K562 (cell line): ENCODE data around the gene P2RX5. TPM values are rescaled to one million over a fixed set of nuclear protein-coding genes. Genes with fewer than 3 reads are reported as not detected.

Experiments used
- BACH1 ChIP-seq: fragments of 200-800 bp; sonication (Bioruptor generic); IDR thresholded peaks from 2 replicates; pipeline ENCODE4 v1.6.1; 2016; ENCODE audit warnings: missing genetic modification characterization, missing compliant biosample characterization
- CEBPG ChIP-seq, 3 experiments: fragments of 200-800 bp in 1 of 3; sonication (Bioruptor generic) in 1 of 3; sonication (generic) in 1 of 3; formaldehyde crosslinking in 1 of 3; IDR thresholded peaks in 2 of 3; conservative IDR thresholded peaks in 1 of 3; 2 replicates each; pipeline versions ENCODE4 v1.6.1 to v1.8.0; 2016 to 2022; ENCODE audit warnings: missing compliant biosample characterization in 2 of 3, missing genetic modification characterization in 2 of 3, mild to moderate bottlenecking in 1 of 3, missing genetic modification reagents in 1 of 3
- ESRRA ChIP-seq: fragments of 450-650 bp; IDR thresholded peaks from 2 replicates; pipeline ENCODE4 v1.6.1; 2014; ENCODE audit warnings: low read depth, mild to moderate bottlenecking, moderate library complexity, borderline replicate concordance
- FOXP1 ChIP-seq: sonication (generic); formaldehyde crosslinking; IDR thresholded peaks from 2 replicates; pipeline ENCODE4 v1.8.0; 2022; ENCODE audit warnings: mild to moderate bottlenecking, missing genetic modification reagents
- LCOR ChIP-seq: sonication (generic); formaldehyde crosslinking; IDR thresholded peaks from 2 replicates; pipeline ENCODE4 v1.8.0; 2022; ENCODE audit warnings: mild to moderate bottlenecking, missing genetic modification reagents
- MAZ ChIP-seq, 2 experiments: fragments of 450-650 bp in 1 of 2; sonication (generic) in 1 of 2; formaldehyde crosslinking; IDR thresholded peaks in 1 of 2; conservative IDR thresholded peaks in 1 of 2; 2 replicates each; pipeline versions ENCODE4 v1.4.0 to v1.5.0; 2020; ENCODE audit warnings: mild to moderate bottlenecking in 1 of 2, missing genetic modification reagents in 1 of 2
- MTA1 ChIP-seq: fragments of 450-650 bp; IDR thresholded peaks from 2 replicates; pipeline ENCODE4 v1.6.1; 2017; ENCODE audit warnings: borderline replicate concordance
- MTA3 ChIP-seq: fragments of 450-650 bp; formaldehyde crosslinking; IDR thresholded peaks from 2 replicates; pipeline ENCODE4 v1.6.1; 2017; ENCODE audit warnings: mild to moderate bottlenecking, borderline replicate concordance
- NFE2 ChIP-seq: IDR thresholded peaks from 2 replicates; pipeline ENCODE4 v1.6.1; 2014; ENCODE audit warnings: antibody characterized with exemption, low read depth
- SIX5 ChIP-seq, 2 experiments: IDR thresholded peaks; 2 replicates each; pipeline ENCODE4 v1.6.1; 2011; ENCODE audit warnings: low read length in 2 of 2, borderline replicate concordance in 1 of 2, low read depth in 1 of 2, mild to moderate bottlenecking in 1 of 2, moderate library complexity in 1 of 2; ENCODE audit not compliant: insufficient read depth in 1 of 2
- TCF7L2 ChIP-seq: fragments of 150-350 bp; IDR thresholded peaks from 2 replicates; pipeline ENCODE4 v1.6.1; 2016; ENCODE audit warnings: low read depth, mild to moderate bottlenecking, low read length, moderate library complexity
- polyA plus RNA-seq, 8 experiments: library from polyadenylated mRNA; depleted of rRNA in 4 of 8; stranded (reverse) in 5 of 8; unstranded in 3 of 8; fragments of >200 nt; fragmentation: Nextera tagmentation in 2 of 8; fragmentation: Illumina TruSeq in 1 of 8; extraction: Ambion mirVana in 2 of 8; extraction: Trizol in 1 of 8; gene quantifications; 2 replicates each; pipeline versions ENCODE4 v1.2.1 to v1.2.3, GENCODE V29; 2011 to 2014; ENCODE audit warnings: inconsistent platforms in 1 of 8, missing spikeins in 1 of 8
- total RNA-seq, 7 experiments: library from RNA; depleted of rRNA in 6 of 7; stranded (reverse); fragments of >200 nt in 6 of 7; fragmentation: Illumina TruSeq in 2 of 7; extraction: Trizol in 2 of 7; gene quantifications; 2 replicates each; pipeline versions ENCODE4 v1.2.1 to v1.2.3, GENCODE V29; 2011 to 2021; ENCODE audit warnings: low replicate concordance in 1 of 7
- TF ChIP-seq, protein P1 (sequence below): fragments of 450-650 bp; IDR thresholded peaks from 2 replicates; pipeline ENCODE4 v1.6.1; 2016; ENCODE audit warnings: antibody characterized with exemption
- TF ChIP-seq, protein P2 (sequence below): sonication (generic); formaldehyde crosslinking; IDR thresholded peaks from 2 replicates; pipeline ENCODE4 v1.8.0; 2022; ENCODE audit warnings: missing genetic modification reagents, mild to moderate bottlenecking, moderate library complexity, borderline replicate concordance
- TF ChIP-seq, protein P3 (sequence below), 2 experiments: fragments of 450-650 bp; conservative IDR thresholded peaks; 2 replicates each; pipeline ENCODE4 v1.6.1; 2017; ENCODE audit warnings: mild to moderate bottlenecking in 2 of 2, moderate library complexity in 2 of 2

Gene P2RX5
- total and polyA plus RNA-seq, 9 of the 15 experiments (the other 6 are each of a cell fraction or from before 2014, with no cell fraction given), result 0.31 to 4.0 (median 1.3) TPM

DNA sequence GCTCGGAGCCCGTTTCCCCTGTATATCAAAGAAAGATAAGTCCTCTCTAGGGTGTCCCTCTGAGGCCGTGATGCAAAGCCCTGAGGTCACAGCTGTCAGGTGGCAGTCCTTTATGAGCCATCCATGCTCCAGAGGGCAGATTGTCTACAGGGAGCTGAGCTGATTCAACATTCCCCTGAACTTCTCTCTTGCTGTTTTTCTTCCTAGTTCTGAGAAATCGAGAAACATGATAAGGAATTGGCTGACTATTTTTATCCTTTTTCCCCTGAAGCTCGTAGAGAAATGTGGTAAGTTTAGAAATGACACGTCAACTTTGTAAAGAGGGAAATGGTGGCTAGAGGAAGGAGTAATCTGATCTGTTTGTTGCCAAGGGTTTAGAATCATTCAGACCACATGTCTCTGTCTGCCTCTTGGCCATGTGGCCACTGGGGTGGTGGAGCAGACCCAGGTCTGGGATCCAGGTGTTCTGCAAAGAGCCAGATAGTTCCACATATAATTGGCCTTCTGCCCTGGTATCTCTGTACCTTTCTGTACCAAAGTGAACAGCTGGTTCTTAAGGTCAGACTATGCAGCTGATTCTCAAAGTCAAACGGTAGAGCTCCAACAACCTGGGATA, 55.9 kb downstream of the P2RX5 start (continued):
- TF ChIP-seq, protein P1, sequence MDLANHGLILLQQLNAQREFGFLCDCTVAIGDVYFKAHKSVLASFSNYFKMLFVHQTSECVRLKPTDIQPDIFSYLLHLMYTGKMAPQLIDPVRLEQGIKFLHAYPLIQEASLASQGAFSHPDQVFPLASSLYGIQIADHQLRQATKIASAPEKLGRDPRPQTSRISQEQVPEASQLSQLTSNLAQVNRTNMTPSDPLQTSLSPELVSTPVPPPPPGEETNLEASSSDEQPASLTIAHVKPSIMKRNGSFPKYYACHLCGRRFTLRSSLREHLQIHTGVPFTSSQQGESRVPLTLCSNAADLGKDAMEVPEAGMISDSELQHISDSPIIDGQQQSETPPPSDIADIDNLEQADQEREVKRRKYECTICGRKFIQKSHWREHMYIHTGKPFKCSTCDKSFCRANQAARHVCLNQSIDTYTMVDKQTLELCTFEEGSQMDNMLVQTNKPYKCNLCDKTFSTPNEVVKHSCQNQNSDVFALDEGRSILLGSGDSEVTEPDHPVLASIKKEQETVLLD, result peak; percentile 50; the same call in 1 of the 2 replicates
- TF ChIP-seq NFE2 (0 out of 2 replicates have a peak, but pooled peaks have one; percentile 19), ESRRA (peak; percentile 67; the same call in 1 of the 2 replicates), FOXP1 (no peak), CEBPG (CRISPR knock-in tag; IDR thresholded peaks at IDR 0.05) (peak; percentile 27; the same call in 1 of the 2 replicates), CEBPG (tag; conservative IDR thresholded peaks at IDR 0.05 in 1 of 2, IDR thresholded peaks at IDR 0.05 in 1 of 2) (no peak; a peak in 1 of 4 replicates), MTA1 (peak; percentile 29; the same call in 1 of the 2 replicates), SIX5 (IDR thresholded peaks at IDR 0.05; ENCODE audit: borderline replicate concordance in 1 of 2, insufficient read depth in 1 of 2, low read depth in 1 of 2, low read length in 2 of 2) (no peak), TCF7L2 (no peak), LCOR (no peak), BACH1 (tag) (peak; percentile 64; the same call in 1 of the 2 replicates), MTA3 (0 out of 2 replicates have a peak, but pooled peaks have one; percentile 52), MAZ (CRISPR knock-in tag; conservative IDR thresholded peaks at IDR 0.05 in 1 of 2, IDR thresholded peaks at IDR 0.05 in 1 of 2) (peak in 1 of 2 experiments; percentile 36; a peak in 1 of 4 replicates)
- TF ChIP-seq, protein P2, sequence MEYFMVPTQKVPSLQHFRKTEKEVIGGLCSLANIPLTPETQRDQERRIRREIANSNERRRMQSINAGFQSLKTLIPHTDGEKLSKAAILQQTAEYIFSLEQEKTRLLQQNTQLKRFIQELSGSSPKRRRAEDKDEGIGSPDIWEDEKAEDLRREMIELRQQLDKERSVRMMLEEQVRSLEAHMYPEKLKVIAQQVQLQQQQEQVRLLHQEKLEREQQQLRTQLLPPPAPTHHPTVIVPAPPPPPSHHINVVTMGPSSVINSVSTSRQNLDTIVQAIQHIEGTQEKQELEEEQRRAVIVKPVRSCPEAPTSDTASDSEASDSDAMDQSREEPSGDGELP (CRISPR knock-in tag), result peak; percentile 85
- TF ChIP-seq, protein P3, sequence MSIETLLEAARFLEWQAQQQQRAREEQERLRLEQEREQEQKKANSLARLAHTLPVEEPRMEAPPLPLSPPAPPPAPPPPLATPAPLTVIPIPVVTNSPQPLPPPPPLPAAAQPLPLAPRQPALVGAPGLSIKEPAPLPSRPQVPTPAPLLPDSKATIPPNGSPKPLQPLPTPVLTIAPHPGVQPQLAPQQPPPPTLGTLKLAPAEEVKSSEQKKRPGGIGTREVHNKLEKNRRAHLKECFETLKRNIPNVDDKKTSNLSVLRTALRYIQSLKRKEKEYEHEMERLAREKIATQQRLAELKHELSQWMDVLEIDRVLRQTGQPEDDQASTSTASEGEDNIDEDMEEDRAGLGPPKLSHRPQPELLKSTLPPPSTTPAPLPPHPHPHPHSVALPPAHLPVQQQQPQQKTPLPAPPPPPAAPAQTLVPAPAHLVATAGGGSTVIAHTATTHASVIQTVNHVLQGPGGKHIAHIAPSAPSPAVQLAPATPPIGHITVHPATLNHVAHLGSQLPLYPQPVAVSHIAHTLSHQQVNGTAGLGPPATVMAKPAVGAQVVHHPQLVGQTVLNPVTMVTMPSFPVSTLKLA (conservative IDR thresholded peaks at IDR 0.05), result peak; percentile 75 to 85
